Ishikawa (cell line): Measurements from ENCODE around the gene FOXP1.

Experiments
- CEBPB ChIP-seq: IDR thresholded peaks from 2 replicates; pipeline ENCODE4 v1.6.1; 2012
- CREB1 ChIP-seq: IDR thresholded peaks from 2 replicates; pipeline ENCODE4 v1.6.1; 2012; ENCODE audit warnings: low read depth
- EGR1 ChIP-seq: IDR thresholded peaks from 2 replicates; pipeline ENCODE4 v1.6.1; 2012
- EP300 ChIP-seq: IDR thresholded peaks from 2 replicates; pipeline ENCODE4 v1.6.1; 2012; ENCODE audit warnings: borderline replicate concordance
- FOXM1 ChIP-seq: IDR thresholded peaks from 2 replicates; pipeline ENCODE4 v1.6.1; 2012; ENCODE audit warnings: low read depth, borderline replicate concordance
- MAX ChIP-seq: IDR thresholded peaks from 2 replicates; pipeline ENCODE4 v1.6.1; 2012
- NFIC ChIP-seq: IDR thresholded peaks from 2 replicates; pipeline ENCODE4 v1.6.1; 2012
- RAD21 ChIP-seq: IDR thresholded peaks from 2 replicates; pipeline ENCODE4 v1.6.1; 2012; ENCODE audit warnings: low read depth
- TAF1 ChIP-seq: IDR thresholded peaks from 2 replicates; pipeline ENCODE4 v1.6.1; 2012; ENCODE audit warnings: low read depth, mild to moderate bottlenecking
- TCF12 ChIP-seq: IDR thresholded peaks from 2 replicates; pipeline ENCODE4 v1.6.1; 2012; ENCODE audit warnings: low read depth
- TEAD4 ChIP-seq: IDR thresholded peaks from 2 replicates; pipeline ENCODE4 v1.6.1; 2012
- YY1 ChIP-seq: IDR thresholded peaks from 2 replicates; pipeline ENCODE4 v1.6.1; 2012; ENCODE audit warnings: low read depth
- ZBTB7A ChIP-seq: IDR thresholded peaks from 2 replicates; pipeline ENCODE4 v1.6.1; 2012; ENCODE audit warnings: low read depth
- TF ChIP-seq, protein P1 (sequence below): IDR thresholded peaks from 2 replicates; pipeline ENCODE4 v1.6.1; 2012
- TF ChIP-seq, protein P2 (sequence below): IDR thresholded peaks from 2 replicates; pipeline ENCODE4 v1.6.1; 2012; ENCODE audit warnings: low read depth, mild to moderate bottlenecking

Gene FOXP1

GRCh38 chr3:71260782-71261181 is 322.7 kb downstream of the FOXP1 start:
- TF ChIP-seq EGR1 (no peak), YY1 (no peak), TCF12 (no peak), CREB1 (no peak), NFIC (no peak), TAF1 (no peak), RAD21 (no peak), EP300 (no peak)
- TF ChIP-seq, protein P1, sequence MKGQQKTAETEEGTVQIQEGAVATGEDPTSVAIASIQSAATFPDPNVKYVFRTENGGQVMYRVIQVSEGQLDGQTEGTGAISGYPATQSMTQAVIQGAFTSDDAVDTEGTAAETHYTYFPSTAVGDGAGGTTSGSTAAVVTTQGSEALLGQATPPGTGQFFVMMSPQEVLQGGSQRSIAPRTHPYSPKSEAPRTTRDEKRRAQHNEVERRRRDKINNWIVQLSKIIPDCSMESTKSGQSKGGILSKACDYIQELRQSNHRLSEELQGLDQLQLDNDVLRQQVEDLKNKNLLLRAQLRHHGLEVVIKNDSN: no peak
- TF ChIP-seq, protein P2, sequence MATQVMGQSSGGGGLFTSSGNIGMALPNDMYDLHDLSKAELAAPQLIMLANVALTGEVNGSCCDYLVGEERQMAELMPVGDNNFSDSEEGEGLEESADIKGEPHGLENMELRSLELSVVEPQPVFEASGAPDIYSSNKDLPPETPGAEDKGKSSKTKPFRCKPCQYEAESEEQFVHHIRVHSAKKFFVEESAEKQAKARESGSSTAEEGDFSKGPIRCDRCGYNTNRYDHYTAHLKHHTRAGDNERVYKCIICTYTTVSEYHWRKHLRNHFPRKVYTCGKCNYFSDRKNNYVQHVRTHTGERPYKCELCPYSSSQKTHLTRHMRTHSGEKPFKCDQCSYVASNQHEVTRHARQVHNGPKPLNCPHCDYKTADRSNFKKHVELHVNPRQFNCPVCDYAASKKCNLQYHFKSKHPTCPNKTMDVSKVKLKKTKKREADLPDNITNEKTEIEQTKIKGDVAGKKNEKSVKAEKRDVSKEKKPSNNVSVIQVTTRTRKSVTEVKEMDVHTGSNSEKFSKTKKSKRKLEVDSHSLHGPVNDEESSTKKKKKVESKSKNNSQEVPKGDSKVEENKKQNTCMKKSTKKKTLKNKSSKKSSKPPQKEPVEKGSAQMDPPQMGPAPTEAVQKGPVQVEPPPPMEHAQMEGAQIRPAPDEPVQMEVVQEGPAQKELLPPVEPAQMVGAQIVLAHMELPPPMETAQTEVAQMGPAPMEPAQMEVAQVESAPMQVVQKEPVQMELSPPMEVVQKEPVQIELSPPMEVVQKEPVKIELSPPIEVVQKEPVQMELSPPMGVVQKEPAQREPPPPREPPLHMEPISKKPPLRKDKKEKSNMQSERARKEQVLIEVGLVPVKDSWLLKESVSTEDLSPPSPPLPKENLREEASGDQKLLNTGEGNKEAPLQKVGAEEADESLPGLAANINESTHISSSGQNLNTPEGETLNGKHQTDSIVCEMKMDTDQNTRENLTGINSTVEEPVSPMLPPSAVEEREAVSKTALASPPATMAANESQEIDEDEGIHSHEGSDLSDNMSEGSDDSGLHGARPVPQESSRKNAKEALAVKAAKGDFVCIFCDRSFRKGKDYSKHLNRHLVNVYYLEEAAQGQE: no peak

- no peak for TF ChIP-seq TEAD4
- TF ChIP-seq EGR1: no peak
- no peak for TF ChIP-seq TCF12
- no peak for TF ChIP-seq ZBTB7A
- TF ChIP-seq EP300: no peak
- TF ChIP-seq, protein P1: no peak
- TF ChIP-seq FOXM1: no peak
Observed at GRCh38 chr3:71258526-71258925, 325.0 kb downstream of the FOXP1 start.

GRCh38 chr3:71258116-71258515 is 325.4 kb downstream of the FOXP1 start:
- TF ChIP-seq ZBTB7A (no peak), CREB1 (no peak)

GRCh38 chr3:71255498-71255897 is 328.0 kb downstream of the FOXP1 start:
- TF ChIP-seq NFIC (no peak), TEAD4 (no peak), ZBTB7A (no peak), CREB1 (no peak), EP300 (no peak), MAX (no peak), YY1 (no peak), EGR1 (no peak), RAD21 (no peak), FOXM1 (no peak), TAF1 (no peak), CEBPB (no peak)
- TF ChIP-seq, protein P2: no peak
- TF ChIP-seq, protein P1: no peak

DNA sequence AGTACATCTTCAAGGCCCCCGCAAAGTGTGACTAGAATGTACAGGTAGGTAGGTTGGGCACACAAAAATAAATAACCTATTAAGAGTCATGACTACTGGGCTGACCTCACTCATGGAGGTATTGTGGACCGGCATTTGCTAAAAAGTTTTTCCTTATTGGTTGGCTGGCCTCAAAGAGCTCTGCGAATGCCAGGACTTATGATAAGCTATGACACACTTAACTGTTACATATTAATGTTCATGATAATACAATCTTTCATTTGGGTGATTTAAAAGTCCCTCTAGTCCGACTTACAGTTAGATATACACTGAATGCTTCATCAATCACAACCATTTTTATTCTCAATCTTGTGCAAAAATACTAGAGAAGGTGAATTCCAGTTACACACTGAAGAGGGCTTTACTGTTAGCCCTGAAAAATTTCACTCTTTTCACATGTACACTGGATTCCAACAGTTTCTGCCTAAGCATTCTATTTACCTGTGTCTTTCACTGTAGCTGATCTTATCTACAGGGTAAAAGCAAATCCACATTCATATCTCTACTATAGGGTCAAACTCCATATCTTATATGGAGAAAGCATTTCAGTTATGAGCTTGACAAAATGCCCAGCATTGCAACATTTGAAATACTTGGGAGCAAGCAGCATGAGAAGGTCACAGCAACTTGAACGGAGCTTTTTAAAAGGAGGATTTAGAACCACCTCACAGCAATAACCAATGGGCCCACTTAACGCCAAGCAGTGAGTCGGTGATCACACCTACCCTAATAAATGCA is 329.1 kb downstream of the FOXP1 start:
- TF ChIP-seq FOXM1 (no peak), EGR1 (no peak), ZBTB7A (no peak), TCF12 (no peak), EP300 (no peak)

GRCh38 chr3:71253169-71253568 is 330.4 kb downstream of the FOXP1 start:
- TF ChIP-seq TAF1 (no peak), MAX (no peak), EGR1 (no peak), YY1 (no peak), CEBPB (no peak), NFIC (no peak), FOXM1 (no peak), CREB1 (no peak), ZBTB7A (no peak), EP300 (no peak)
- TF ChIP-seq, protein P1: no peak
